Cardiac muscle cell (in vitro differentiated cells and primary cell): ENCODE results near the gene CHAC2. TPM values are rescaled to one million over a fixed set of nuclear protein-coding genes. Genes with fewer than 3 reads are reported as not detected.

ENCODE experiments used
- DNase-seq, 2 donors: peaks; one replicate each; pipeline versions ENCODE4 v3.0.0 to v3.0.0-alpha.2; 2010 to 2017; ENCODE audit warnings: low read depth in 1 of 2, low spot score in 1 of 2
- H3K27ac ChIP-seq: fragments of 200-600 bp; sonication (generic); 2 replicates; pipeline ENCODE4 v1.5.1; 2016
- H3K27me3 ChIP-seq: fragments of 200-600 bp; sonication (generic); 2 replicates; pipeline ENCODE4 v1.6.0; 2016; ENCODE audit warnings: control low read depth
- H3K36me3 ChIP-seq: fragments of 200-600 bp; sonication (generic); 2 replicates; pipeline ENCODE4 v1.5.1; 2016; ENCODE audit warnings: control low read depth
- H3K4me1 ChIP-seq: fragments of 200-600 bp; sonication (generic); 2 replicates; pipeline ENCODE4 v1.8.1; 2017; ENCODE audit warnings: low read depth, mild to moderate bottlenecking, mixed run types
- H3K4me3 ChIP-seq: fragments of 200-600 bp; sonication (generic); 2 replicates; pipeline ENCODE4 v1.5.1; 2016; ENCODE audit warnings: mild to moderate bottlenecking
- H3K9me3 ChIP-seq: fragments of 200-600 bp; sonication (generic); 2 replicates; pipeline ENCODE4 v1.5.1; 2017; ENCODE audit warnings: low read depth, mild to moderate bottlenecking, control low read depth
- polyA plus RNA-seq: library from polyadenylated mRNA; unstranded; fragments of >200 nt; fragmentation: Nextera tagmentation; extraction: Ambion mirVana; gene quantifications from 2 replicates; pipeline ENCODE4 v1.2.1, GENCODE V29; 2016
- total RNA-seq: library from RNA; depleted of rRNA; stranded (reverse); fragments of >200 nt; gene quantifications from 2 replicates; pipeline ENCODE4 v1.2.3, GENCODE V29; 2016
- TF ChIP-seq, protein P1 (sequence below): IDR thresholded peaks from 2 replicates; pipeline ENCODE4 v1.5.1; 2012; ENCODE audit warnings: low read depth, mild to moderate bottlenecking, low read length

Gene CHAC2
- total and polyA plus RNA-seq, 2 experiments from 2014 or later, result 2.8 to 3.7 TPM

DNA sequence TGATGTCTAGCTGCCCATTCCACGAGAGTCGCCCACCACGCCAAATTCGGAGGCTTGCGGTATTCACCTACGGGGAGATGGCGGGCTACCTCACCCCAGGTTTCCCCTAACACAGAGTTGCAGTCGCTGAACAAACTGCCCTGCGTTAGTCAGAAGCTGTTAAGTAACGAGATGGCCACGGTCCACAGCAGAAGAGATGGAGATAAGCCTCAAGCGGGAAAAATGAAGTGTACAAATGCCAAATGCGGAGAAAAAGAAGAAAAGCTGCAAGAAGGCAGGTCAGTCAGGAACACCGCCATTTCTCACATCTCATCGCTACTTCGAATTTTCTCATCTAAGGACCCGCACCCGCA is 18.7 kb downstream of the CHAC2 start:
- TF ChIP-seq, protein P1, sequence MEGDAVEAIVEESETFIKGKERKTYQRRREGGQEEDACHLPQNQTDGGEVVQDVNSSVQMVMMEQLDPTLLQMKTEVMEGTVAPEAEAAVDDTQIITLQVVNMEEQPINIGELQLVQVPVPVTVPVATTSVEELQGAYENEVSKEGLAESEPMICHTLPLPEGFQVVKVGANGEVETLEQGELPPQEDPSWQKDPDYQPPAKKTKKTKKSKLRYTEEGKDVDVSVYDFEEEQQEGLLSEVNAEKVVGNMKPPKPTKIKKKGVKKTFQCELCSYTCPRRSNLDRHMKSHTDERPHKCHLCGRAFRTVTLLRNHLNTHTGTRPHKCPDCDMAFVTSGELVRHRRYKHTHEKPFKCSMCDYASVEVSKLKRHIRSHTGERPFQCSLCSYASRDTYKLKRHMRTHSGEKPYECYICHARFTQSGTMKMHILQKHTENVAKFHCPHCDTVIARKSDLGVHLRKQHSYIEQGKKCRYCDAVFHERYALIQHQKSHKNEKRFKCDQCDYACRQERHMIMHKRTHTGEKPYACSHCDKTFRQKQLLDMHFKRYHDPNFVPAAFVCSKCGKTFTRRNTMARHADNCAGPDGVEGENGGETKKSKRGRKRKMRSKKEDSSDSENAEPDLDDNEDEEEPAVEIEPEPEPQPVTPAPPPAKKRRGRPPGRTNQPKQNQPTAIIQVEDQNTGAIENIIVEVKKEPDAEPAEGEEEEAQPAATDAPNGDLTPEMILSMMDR, result no peak
- Histone ChIP-seq H3K27me3 (no peaks in the 10 kb centered on the region), H3K36me3 (no peaks in the 10 kb centered on the region), H3K4me3 (peak overlapping the region; percentile 71), H3K27ac (peak overlapping the region; percentile 88), H3K4me1 (peaks cover 34% of the 10 kb centered on the region), H3K9me3 (no peaks in the 10 kb centered on the region)
- DNase-seq, result peak; percentile 34 to 69

DNA sequence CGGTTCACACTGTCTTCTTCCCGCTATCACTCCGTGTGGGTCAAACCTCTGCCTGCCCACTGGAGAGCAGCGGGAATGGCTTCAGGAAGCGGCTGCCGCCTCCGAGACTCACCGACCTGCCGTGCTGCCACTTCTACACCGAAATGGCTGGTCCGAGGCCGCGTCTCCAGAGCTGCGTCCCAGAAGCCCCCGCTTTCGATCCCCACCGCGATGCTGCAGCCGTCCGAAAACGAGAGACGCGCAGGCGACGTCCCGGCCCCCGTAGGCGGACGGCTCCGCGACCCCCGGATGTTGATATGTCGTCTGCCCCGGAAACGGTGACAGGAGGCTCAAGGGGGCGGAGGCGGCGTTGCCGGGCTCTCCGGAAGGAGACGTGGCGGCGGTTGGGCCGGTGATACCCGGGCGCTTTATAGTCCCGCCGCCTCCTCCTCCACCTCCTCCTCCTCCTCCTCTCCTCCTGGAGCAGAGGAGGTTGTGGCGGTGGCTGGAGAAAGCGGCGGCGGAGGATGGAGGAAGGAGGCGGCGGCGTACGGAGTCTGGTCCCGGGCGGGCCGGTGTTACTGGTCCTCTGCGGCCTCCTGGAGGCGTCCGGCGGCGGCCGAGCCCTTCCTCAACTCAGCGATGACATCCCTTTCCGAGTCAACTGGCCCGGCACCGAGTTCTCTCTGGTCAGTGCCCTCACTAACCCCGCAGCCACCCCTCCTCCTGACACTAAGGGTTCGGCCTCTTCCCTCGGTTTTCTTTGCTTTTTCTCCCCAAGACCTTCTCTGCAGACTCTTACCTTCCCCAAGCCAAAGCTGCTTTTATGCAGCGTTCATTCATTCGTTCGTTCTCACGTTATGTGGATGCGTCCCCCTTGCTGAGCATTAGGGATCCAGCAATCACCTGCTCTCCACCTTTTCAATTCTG is 19.4 kb downstream of the CHAC2 start, which contains the start of the genes ASB3 and ERLEC1:
Gene ASB3 (minus strand): TSS at position 249 of the 909 bp plus-strand sequence. CDS start 21,381 bp downstream, outside the sequence.
Gene ERLEC1 (plus strand): TSS at position 340 of the 909 bp plus-strand sequence. CDS start 167 bp downstream, at position 507.
- no peaks in the 10 kb centered on the region for H3K9me3 ChIP-seq
- H3K4me3 ChIP-seq, result peak within 1 kb of the TSS; percentile 71
- peak within 1 kb of the TSS; percentile 88 for H3K27ac ChIP-seq
- no peaks in the 10 kb centered on the region for H3K27me3 ChIP-seq
- TF ChIP-seq, protein P1, result no peak
- peak; percentile 86 to 95 for DNase-seq
- H3K36me3 ChIP-seq, result no peaks in the 10 kb centered on the region
- peaks cover 34% of the 10 kb centered on the region for H3K4me1 ChIP-seq

DNA sequence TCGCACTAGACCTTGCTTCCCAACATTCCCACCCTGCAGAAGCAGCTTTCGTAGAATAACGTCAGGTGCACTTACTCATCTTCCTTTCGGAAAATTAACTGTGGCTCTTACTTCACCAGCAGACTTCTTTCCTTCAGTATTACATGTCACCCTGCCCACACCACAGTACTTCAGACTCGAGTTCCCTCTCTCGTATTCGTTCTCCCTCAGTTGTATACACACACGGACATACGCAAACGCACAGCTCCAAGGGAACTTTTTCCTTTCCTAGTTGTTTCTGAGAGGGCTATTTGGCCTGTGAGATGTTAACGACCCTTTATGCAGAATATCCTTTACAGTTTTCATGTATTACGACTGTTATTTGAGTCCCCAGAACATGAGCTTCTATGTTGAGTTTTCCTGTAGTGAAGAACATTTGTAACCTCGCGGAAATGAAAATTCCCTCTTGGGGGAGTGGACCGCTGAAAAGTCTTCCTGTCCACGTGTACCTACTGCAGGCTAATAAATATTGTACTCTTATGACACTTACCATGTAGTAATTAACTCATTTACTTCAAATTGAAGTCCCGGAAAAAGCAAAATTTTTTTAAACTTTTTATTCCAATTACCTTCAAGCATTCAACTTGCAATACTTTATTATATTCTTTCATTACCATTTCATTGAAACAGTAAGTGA is 20.1 kb downstream of the CHAC2 start:
- H3K27ac ChIP-seq, result peak overlapping the region; percentile 88
- H3K4me3 ChIP-seq, result peak overlapping the region; percentile 71
- H3K27me3 ChIP-seq, result no peaks in the 10 kb centered on the region
- no peaks in the 10 kb centered on the region for H3K36me3 ChIP-seq
- H3K4me1 ChIP-seq, result peaks cover 34% of the 10 kb centered on the region
- H3K9me3 ChIP-seq, result no peaks in the 10 kb centered on the region
- DNase-seq, result peak; percentile 13 to 14
- TF ChIP-seq, protein P1, result no peak

DNA sequence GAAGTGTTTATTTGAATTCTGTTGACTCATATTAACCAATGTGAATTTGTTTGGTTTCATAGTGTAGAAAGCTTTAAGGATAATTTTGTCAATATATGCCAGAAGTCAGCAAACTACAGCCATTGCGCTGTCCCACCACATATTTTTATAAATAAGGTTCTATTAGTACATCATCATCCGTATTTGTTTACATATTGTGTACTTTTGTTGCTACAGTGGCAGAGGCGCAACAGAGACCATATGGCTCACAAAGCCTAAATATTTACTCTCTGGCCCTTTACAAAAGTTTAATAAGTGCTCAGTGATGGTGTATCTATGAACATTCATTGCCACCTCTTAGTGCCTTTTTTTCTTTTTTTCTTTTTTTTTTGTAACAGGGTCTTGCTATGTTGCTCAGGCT is 25.7 kb downstream of the CHAC2 start:
- peaks cover 3% of the 10 kb centered on the region for H3K4me1 ChIP-seq
- DNase-seq, result no peak
- no peaks in the 10 kb centered on the region for H3K9me3 ChIP-seq
- peaks cover 25% of the 10 kb centered on the region for H3K36me3 ChIP-seq
- no peak overlapping the region for H3K27ac ChIP-seq
- H3K4me3 ChIP-seq, result no peak overlapping the region
- H3K27me3 ChIP-seq, result no peaks in the 10 kb centered on the region
- TF ChIP-seq, protein P1, result no peak

DNA sequence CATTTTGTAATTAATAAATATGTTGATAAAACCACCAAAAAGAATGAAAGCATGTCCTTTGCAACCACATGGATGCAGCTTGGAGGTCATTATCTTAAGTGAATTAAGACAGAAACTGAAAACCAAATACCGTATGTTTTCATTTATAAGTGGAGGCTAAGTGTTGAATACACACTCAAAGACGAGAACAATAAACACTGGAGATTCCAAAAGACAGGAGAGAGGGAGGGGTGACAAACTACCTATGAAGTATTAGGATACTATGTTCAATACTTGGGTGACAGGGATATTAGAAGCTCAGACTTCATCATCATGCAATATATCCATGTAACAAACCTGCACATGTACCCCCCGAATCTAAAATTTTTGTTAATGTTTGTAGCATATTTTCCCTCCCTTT is 26.2 kb downstream of the CHAC2 start:
- Histone ChIP-seq H3K9me3 (no peaks in the 10 kb centered on the region), H3K4me3 (no peak overlapping the region), H3K36me3 (peaks cover 30% of the 10 kb centered on the region)

More for the DNA sequence above, 26.2 kb downstream of the CHAC2 start:
- DNase-seq, result no peak
- no peak overlapping the region for H3K27ac ChIP-seq
- no peaks in the 10 kb centered on the region for H3K27me3 ChIP-seq
- H3K4me1 ChIP-seq, result no peaks in the 10 kb centered on the region
- TF ChIP-seq, protein P1, result no peak
